SU-DHL-6 (cell line): ENCODE data around the gene CSTB.

Experiments
- H2AFZ ChIP-seq: fragments of 200-600 bp; sonication (generic); 2 replicates; pipeline ENCODE4 v1.6.1; 2014; ENCODE audit warnings: low read depth, mild to moderate bottlenecking, moderate library complexity, mixed read lengths, antibody characterized with exemption, low read length; ENCODE audit not compliant: severe bottlenecking
- H3F3A ChIP-seq: fragments of 200-600 bp; shearing (Covaris generic); 2 replicates; pipeline ENCODE4 v1.6.0; 2016; ENCODE audit warnings: antibody characterized with exemption, mild to moderate bottlenecking; ENCODE audit not compliant: insufficient read depth
- H3K27ac ChIP-seq: fragments of 200-600 bp; sonication (generic); 2 replicates; pipeline ENCODE4 v1.5.1; 2016; ENCODE audit warnings: low read depth, mild to moderate bottlenecking, low read length, moderate library complexity, mixed read lengths
- H3K27me3 ChIP-seq: fragments of 200-600 bp; sonication (generic), shearing (Covaris generic); 2 replicates; pipeline ENCODE4 v1.6.0; 2014; ENCODE audit warnings: mild to moderate bottlenecking, low read length
- H3K36me3 ChIP-seq: fragments of 200-600 bp; sonication (generic); 2 replicates; pipeline ENCODE4 v1.6.1; 2014; ENCODE audit warnings: mild to moderate bottlenecking, low read length, mixed read lengths
- H3K4me2 ChIP-seq: fragments of 300-600, 200-600 bp; shearing (Covaris generic), sonication (generic); 2 replicates; pipeline ENCODE4 v1.6.0; 2014; ENCODE audit warnings: low read length, low read depth, mild to moderate bottlenecking; ENCODE audit not compliant: poor library complexity, severe bottlenecking
- H3K4me3 ChIP-seq: fragments of 200-600 bp; sonication (generic); 2 replicates; pipeline ENCODE4 v1.5.1; 2014; ENCODE audit warnings: antibody characterized with exemption, low read length, mild to moderate bottlenecking, mixed read lengths; ENCODE audit not compliant: insufficient read depth, poor library complexity, severe bottlenecking
- H3K79me2 ChIP-seq: fragments of 200-600 bp; sonication (generic); 2 replicates; pipeline ENCODE4 v1.6.1; 2014; ENCODE audit warnings: mild to moderate bottlenecking, low read length, moderate library complexity; ENCODE audit not compliant: insufficient read depth
- H3K9ac ChIP-seq: fragments of 200-600 bp; sonication (generic); 2 replicates; pipeline ENCODE4 v1.7.0; 2014; ENCODE audit warnings: mild to moderate bottlenecking, low read length
- H3K9me2 ChIP-seq: fragments of 200-600 bp; sonication (generic); replicated peaks from 2 replicates; pipeline ENCODE4 v1.6.1; 2014; ENCODE audit warnings: low read length; ENCODE audit not compliant: insufficient read depth
- H3K9me3 ChIP-seq: fragments of 200-600 bp; sonication (generic); 2 replicates; pipeline ENCODE4 v1.6.1; 2014; ENCODE audit warnings: low read length, mixed read lengths; ENCODE audit not compliant: insufficient read depth
- H4K20me1 ChIP-seq: fragments of 200-600 bp; sonication (generic); 2 replicates; pipeline ENCODE4 v1.6.1; 2014; ENCODE audit warnings: low read depth, mild to moderate bottlenecking, antibody characterized with exemption, low read length, moderate library complexity, mixed read lengths
- EZH2phosphoT487 ChIP-seq: fragments of 200-600 bp; sonication (generic), shearing (Covaris generic); conservative IDR thresholded peaks from 2 replicates; pipeline ENCODE4 v1.6.1; 2018; ENCODE audit warnings: mild to moderate bottlenecking, antibody characterized with exemption, low read length, moderate library complexity, mixed read lengths
- TF ChIP-seq, protein P1 (sequence below): fragments of 200-600 bp; sonication (generic); IDR thresholded peaks from one replicate; pipeline ENCODE4 v1.5.1; 2017; ENCODE audit warnings: antibody characterized with exemption, mild to moderate bottlenecking, low read length, moderate library complexity; ENCODE audit not compliant: insufficient read depth, poor library complexity, severe bottlenecking

The CSTB gene

DNA sequence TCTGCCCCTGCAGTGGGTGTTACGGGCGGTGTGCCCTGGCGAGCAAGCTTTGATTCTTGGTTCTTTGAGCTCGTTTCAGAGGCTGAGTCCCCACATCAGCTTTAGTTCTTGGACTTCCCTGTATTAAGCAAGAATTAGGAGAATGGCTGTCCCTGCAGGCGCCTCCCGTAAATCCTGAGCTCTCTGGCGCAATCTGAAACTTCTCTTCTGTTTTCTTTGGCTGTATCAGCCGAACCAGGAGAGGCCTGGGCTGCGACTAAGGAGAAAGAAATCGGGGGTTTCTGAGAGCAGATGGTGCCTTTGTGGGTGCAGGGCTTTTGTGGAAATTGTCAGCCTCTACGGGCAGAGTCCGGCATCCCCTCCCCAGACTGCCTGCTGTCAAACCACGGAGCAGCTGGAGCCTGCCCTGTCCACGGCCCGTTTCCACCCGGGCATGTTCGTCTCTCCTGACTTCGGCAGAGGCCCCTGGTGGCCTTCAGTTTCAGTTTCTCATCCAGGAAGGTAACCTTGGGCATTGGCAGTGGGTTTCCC is 17.9 kb downstream of the CSTB start:
- Histone ChIP-seq H4K20me1 (no peaks in the 10 kb centered on the region), H3K9me2 (no peaks in the 10 kb centered on the region), H3K27me3 (no peaks in the 10 kb centered on the region), H2AFZ (no peak overlapping the region), H3K4me3 (no peak overlapping the region), H3K9ac (no peak overlapping the region), H3K27ac (no peak overlapping the region), H3K9me3 (no peaks in the 10 kb centered on the region), H3K4me2 (no peak overlapping the region), H3K79me2 (no peaks in the 10 kb centered on the region), H3K36me3 (no peaks in the 10 kb centered on the region), H3F3A (no peaks in the 10 kb centered on the region)
- TF ChIP-seq EZH2phosphoT487, result no peak
- TF ChIP-seq, protein P1, sequence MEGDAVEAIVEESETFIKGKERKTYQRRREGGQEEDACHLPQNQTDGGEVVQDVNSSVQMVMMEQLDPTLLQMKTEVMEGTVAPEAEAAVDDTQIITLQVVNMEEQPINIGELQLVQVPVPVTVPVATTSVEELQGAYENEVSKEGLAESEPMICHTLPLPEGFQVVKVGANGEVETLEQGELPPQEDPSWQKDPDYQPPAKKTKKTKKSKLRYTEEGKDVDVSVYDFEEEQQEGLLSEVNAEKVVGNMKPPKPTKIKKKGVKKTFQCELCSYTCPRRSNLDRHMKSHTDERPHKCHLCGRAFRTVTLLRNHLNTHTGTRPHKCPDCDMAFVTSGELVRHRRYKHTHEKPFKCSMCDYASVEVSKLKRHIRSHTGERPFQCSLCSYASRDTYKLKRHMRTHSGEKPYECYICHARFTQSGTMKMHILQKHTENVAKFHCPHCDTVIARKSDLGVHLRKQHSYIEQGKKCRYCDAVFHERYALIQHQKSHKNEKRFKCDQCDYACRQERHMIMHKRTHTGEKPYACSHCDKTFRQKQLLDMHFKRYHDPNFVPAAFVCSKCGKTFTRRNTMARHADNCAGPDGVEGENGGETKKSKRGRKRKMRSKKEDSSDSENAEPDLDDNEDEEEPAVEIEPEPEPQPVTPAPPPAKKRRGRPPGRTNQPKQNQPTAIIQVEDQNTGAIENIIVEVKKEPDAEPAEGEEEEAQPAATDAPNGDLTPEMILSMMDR, result no peak

DNA sequence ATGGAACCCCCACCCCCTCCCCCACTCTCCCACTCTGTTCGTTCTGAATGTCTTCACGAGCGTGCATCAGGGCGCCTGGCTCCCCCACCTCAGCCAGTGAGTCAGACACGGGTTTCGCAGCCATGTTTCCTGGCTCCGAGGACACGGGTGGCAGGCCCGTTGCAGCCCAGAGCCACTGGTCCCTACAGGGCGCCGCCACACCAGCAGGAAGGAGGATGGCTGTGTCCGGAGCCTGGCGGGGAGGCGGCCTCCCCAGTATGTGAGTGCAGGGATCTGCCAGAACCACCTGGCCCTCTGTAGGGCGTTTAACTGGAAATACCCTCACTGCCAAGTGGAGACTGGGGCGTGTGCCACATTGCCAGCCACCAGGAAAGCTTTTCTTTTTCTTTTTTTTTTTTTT is 18.5 kb downstream of the CSTB start:
- Histone ChIP-seq H3K9ac (no peak overlapping the region), H3K9me3 (no peaks in the 10 kb centered on the region), H3F3A (no peaks in the 10 kb centered on the region), H3K79me2 (no peaks in the 10 kb centered on the region), H3K4me2 (no peak overlapping the region), H2AFZ (no peak overlapping the region), H4K20me1 (no peaks in the 10 kb centered on the region), H3K27me3 (no peaks in the 10 kb centered on the region), H3K9me2 (no peaks in the 10 kb centered on the region), H3K27ac (no peak overlapping the region), H3K36me3 (no peaks in the 10 kb centered on the region), H3K4me3 (no peak overlapping the region)
- TF ChIP-seq, protein P1, result no peak
- TF ChIP-seq EZH2phosphoT487, result no peak

DNA sequence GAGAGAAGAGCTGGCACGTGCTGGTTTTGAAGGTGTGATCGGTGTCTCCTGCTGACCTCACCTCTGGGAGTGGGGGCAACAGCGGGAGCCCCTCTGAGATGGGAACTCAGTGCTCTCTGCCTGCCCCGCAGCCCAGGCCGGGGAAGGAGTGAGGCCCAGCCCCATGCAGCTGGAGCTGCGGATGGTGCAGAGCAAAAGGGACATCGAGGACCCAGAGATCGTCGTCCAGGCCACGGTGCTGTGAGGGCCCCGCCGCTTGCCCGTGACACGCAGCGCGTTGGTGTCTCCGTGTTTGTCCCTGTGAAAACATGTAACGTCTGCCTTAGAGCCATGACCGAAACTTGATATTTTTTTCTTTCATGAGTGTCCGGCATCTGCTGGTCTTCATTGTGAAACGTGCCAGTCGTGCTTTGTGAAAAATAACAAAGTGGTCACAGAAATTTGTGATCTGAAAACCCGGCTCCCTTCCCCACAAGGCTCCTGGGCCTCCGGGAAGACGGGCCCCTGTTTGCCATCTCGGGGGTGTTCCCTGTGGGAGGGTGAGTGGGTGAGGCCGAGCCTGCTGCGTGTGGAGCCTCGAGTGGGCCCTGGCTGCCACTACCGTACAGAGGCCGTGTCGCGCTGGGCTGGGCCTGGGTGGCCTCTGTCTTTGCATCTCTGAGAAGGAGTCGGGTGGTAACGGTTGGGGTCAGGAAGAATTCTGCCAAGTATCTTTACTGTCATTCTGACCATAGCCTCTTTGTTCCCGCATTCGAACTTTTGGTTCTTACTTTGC is 20.1 kb downstream of the CSTB start:
- Histone ChIP-seq H2AFZ (no peak overlapping the region), H3K9me2 (no peaks in the 10 kb centered on the region), H3K36me3 (no peaks in the 10 kb centered on the region), H3K9me3 (no peaks in the 10 kb centered on the region), H4K20me1 (no peaks in the 10 kb centered on the region), H3F3A (no peaks in the 10 kb centered on the region), H3K4me3 (no peak overlapping the region), H3K27me3 (no peaks in the 10 kb centered on the region), H3K27ac (no peak overlapping the region), H3K9ac (no peak overlapping the region), H3K79me2 (no peaks in the 10 kb centered on the region), H3K4me2 (no peak overlapping the region)
- TF ChIP-seq EZH2phosphoT487, result no peak
- TF ChIP-seq, protein P1, result no peak
